ENCODE results near the gene PSMD7.

- TF ChIP-seq, protein P1, sequence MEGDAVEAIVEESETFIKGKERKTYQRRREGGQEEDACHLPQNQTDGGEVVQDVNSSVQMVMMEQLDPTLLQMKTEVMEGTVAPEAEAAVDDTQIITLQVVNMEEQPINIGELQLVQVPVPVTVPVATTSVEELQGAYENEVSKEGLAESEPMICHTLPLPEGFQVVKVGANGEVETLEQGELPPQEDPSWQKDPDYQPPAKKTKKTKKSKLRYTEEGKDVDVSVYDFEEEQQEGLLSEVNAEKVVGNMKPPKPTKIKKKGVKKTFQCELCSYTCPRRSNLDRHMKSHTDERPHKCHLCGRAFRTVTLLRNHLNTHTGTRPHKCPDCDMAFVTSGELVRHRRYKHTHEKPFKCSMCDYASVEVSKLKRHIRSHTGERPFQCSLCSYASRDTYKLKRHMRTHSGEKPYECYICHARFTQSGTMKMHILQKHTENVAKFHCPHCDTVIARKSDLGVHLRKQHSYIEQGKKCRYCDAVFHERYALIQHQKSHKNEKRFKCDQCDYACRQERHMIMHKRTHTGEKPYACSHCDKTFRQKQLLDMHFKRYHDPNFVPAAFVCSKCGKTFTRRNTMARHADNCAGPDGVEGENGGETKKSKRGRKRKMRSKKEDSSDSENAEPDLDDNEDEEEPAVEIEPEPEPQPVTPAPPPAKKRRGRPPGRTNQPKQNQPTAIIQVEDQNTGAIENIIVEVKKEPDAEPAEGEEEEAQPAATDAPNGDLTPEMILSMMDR (IDR thresholded peaks at IDR 0.05 in 2 of 3, conservative IDR thresholded peaks at IDR 0.05 in 1 of 3; ENCODE audit: borderline replicate concordance in 1 of 3, insufficient read depth in 1 of 3, low read depth in 2 of 3, low read length in 2 of 3), result no peak
- TF ChIP-seq REST (IDR thresholded peaks at IDR 0.05; ENCODE audit: low read depth) (no peak), EZH2 (IDR thresholded peaks at IDR 0.05) (no peak), SIN3A (IDR thresholded peaks at IDR 0.05; ENCODE audit: low read depth) (no peak)
Observed at GRCh38 chr16:74322301-74322710, 25.7 kb downstream of the PSMD7 start.

Data from HCT116 (cell line).